T-helper 1 cell (primary cell): ENCODE measurements around the gene CAPN10.

Experiments
- DNase-seq, 5 donors: peaks; one replicate each; pipeline ENCODE4 v3.0.0-alpha.2; 2012 to 2020

Gene CAPN10

GRCh38 chr2:240575101-240575965 lies 11.2 kb upstream of the CAPN10 start:
- no peak for DNase-seq

- no peak for DNase-seq
Observed at GRCh38 chr2:240576036-240576435, 10.5 kb upstream of the CAPN10 start.

GRCh38 chr2:240576436-240577205 lies 9.9 kb upstream of the CAPN10 start:
- no peak for DNase-seq

- no peak for DNase-seq
Observed at GRCh38 chr2:240577281-240578109, 9.0 kb upstream of the CAPN10 start.

- no peak for DNase-seq
Observed at GRCh38 chr2:240578110-240578450, 8.5 kb upstream of the CAPN10 start.

GRCh38 chr2:240578488-240578887 lies 8.0 kb upstream of the CAPN10 start:
- peak in 1 of 5 donors; percentile 2 for DNase-seq

- DNase-seq, result peak in 1 of 5 donors; percentile 5
Observed at GRCh38 chr2:240579071-240579762, 7.3 kb upstream of the CAPN10 start.

- DNase-seq, result peak; percentile 64 to 87 (median 77)
Observed at GRCh38 chr2:240579771-240580614, 6.5 kb upstream of the CAPN10 start.

GRCh38 chr2:240581811-240582210 lies 4.7 kb upstream of the CAPN10 start:
- DNase-seq, result no peak

- DNase-seq, result no peak
Observed at GRCh38 chr2:240582781-240583180, 3.8 kb upstream of the CAPN10 start.

GRCh38 chr2:240583774-240584173 lies 2.8 kb upstream of the CAPN10 start:
- no peak for DNase-seq

GRCh38 chr2:240584486-240585031 lies 2.0 kb upstream of the CAPN10 start:
- peak in 1 of 5 donors; percentile 34 for DNase-seq

GRCh38 chr2:240585101-240585500 lies 1.4 kb upstream of the CAPN10 start:
- no peak for DNase-seq

- DNase-seq, result no peak
Observed at GRCh38 chr2:240585681-240586197, 795 bp upstream of the CAPN10 start.

GRCh38 chr2:240586919-240587800 lies 626 bp downstream of the CAPN10 start:
- DNase-seq, result peak; percentile 27 to 60 (median 53)

- peak in 1 of 5 donors; percentile 1 for DNase-seq
Observed at GRCh38 chr2:240588006-240588655, 1.6 kb downstream of the CAPN10 start.

- DNase-seq, result no peak
Observed at GRCh38 chr2:240588669-240589068, 2.1 kb downstream of the CAPN10 start.

- no peak for DNase-seq
Observed at GRCh38 chr2:240589375-240589774, 2.8 kb downstream of the CAPN10 start.

- DNase-seq, result peak in 1 of 5 donors; percentile 5
Observed at GRCh38 chr2:240589850-240590525, 3.5 kb downstream of the CAPN10 start.
